Hepatocyte (in vitro differentiated cells): ENCODE results near the gene KLK10. TPM values are rescaled to one million over a fixed set of nuclear protein-coding genes. Genes with fewer than 3 reads are reported as not detected.

Experiments used
- DNase-seq: peaks from one replicate; pipeline ENCODE4 v3.0.0-alpha.2; 2016; ENCODE audit warnings: low spot score
- H2AFZ ChIP-seq: fragments of 200-600 bp; sonication (generic); 2 replicates; pipeline ENCODE4 v1.6.0; 2016; ENCODE audit warnings: antibody characterized with exemption, mild to moderate bottlenecking
- H3K27ac ChIP-seq: fragments of 200-600 bp; sonication (generic); 2 replicates; pipeline ENCODE4 v1.5.1; 2016; ENCODE audit warnings: mild to moderate bottlenecking
- H3K27me3 ChIP-seq: fragments of 200-600 bp; sonication (generic); 2 replicates; pipeline ENCODE4 v1.6.1; 2016
- H3K36me3 ChIP-seq: fragments of 200-600 bp; sonication (generic); replicated peaks from 2 replicates; pipeline ENCODE4 v1.5.1; 2016; ENCODE audit warnings: low read depth; ENCODE audit not compliant: insufficient read depth
- H3K4me1 ChIP-seq: fragments of 200-600 bp; sonication (generic); 2 replicates; pipeline ENCODE4 v1.5.1; 2016; ENCODE audit warnings: mild to moderate bottlenecking, moderate library complexity; ENCODE audit not compliant: insufficient read depth
- H3K4me2 ChIP-seq: fragments of 200-600 bp; sonication (generic); 2 replicates; pipeline ENCODE4 v1.6.0; 2016
- H3K4me3 ChIP-seq: fragments of 200-600 bp; sonication (generic); 2 replicates; pipeline ENCODE4 v1.5.1; 2016; ENCODE audit warnings: mild to moderate bottlenecking
- H3K79me2 ChIP-seq: fragments of 200-600 bp; sonication (generic); 2 replicates; pipeline ENCODE4 v1.6.0; 2017; ENCODE audit warnings: mild to moderate bottlenecking
- H3K9me2 ChIP-seq: fragments of 200-600 bp; sonication (generic); replicated peaks from 2 replicates; pipeline ENCODE4 v1.6.0; 2017; ENCODE audit warnings: mild to moderate bottlenecking; ENCODE audit not compliant: insufficient read depth
- H3K9me3 ChIP-seq: fragments of 200-600 bp; sonication (generic); 2 replicates; pipeline ENCODE4 v1.5.1; 2016; ENCODE audit warnings: low read depth, mild to moderate bottlenecking
- H4K20me1 ChIP-seq: fragments of 200-600 bp; sonication (generic); 2 replicates; pipeline ENCODE4 v1.6.0; 2016; ENCODE audit warnings: mild to moderate bottlenecking; ENCODE audit not compliant: insufficient read depth, poor library complexity, severe bottlenecking
- CTCF ChIP-seq: fragments of 200-600 bp; sonication (generic); IDR thresholded peaks from 2 replicates; pipeline ENCODE4 v1.5.1; 2016; ENCODE audit warnings: antibody characterized with exemption, mild to moderate bottlenecking; ENCODE audit not compliant: poor library complexity
- EZH2 ChIP-seq: fragments of 200-600 bp; sonication (generic); IDR thresholded peaks from 2 replicates; pipeline ENCODE4 v1.6.1; 2016; ENCODE audit warnings: antibody characterized with exemption, mild to moderate bottlenecking, borderline replicate concordance
- EZH2phosphoT487 ChIP-seq: fragments of 200-600 bp; sonication (generic); IDR thresholded peaks from one replicate; pipeline ENCODE4 v1.6.1; 2018; ENCODE audit warnings: antibody characterized with exemption, mild to moderate bottlenecking, low read depth, moderate library complexity; ENCODE audit not compliant: unreplicated experiment, severe bottlenecking
- WGBS: methylation state at CpG from one replicate; pipeline ENCODE4 v1.1.6; 2016; ENCODE audit warnings: low lambda C conversion rate; ENCODE audit errors: missing lambda C conversion rate; 5-methylcytosine and 5-hydroxymethylcytosine counted together
- polyA plus RNA-seq: library from polyadenylated mRNA; unstranded; fragments of >200 nt; fragmentation: Nextera tagmentation; extraction: Ambion mirVana; gene quantifications from 2 replicates; pipeline ENCODE4 v1.2.1, GENCODE V29; 2016
- total RNA-seq: library from RNA; depleted of rRNA; stranded (reverse); fragments of >200 nt; gene quantifications from 2 replicates; pipeline ENCODE4 v1.2.3, GENCODE V29; 2014

Gene KLK10
- total and polyA plus RNA-seq, 2 experiments from 2014 or later, result 0.10 to 1.3 TPM

GRCh38 chr19:50983625-50984292 lies 35.8 kb downstream of the KLK10 start, which contains the start of gene KLK7:
Gene KLK7, minus strand, starts transcription at chr19:50983917. Its CDS starts 1,518 bp downstream, at chr19:50982399.
- no peak within 1 kb of the TSS for H3K4me2 ChIP-seq
- peaks cover 22% of the 10 kb centered on the region for H3K27me3 ChIP-seq

GRCh38 chr19:50982186-50982585 lies 37.3 kb downstream of the KLK10 start:
- Histone ChIP-seq H3K79me2 (no peaks in the 10 kb centered on the region), H3K4me1 (no peaks in the 10 kb centered on the region), H3K27me3 (peaks cover 22% of the 10 kb centered on the region), H4K20me1 (no peaks in the 10 kb centered on the region), H3K4me3 (no peak overlapping the region), H3K27ac (no peak overlapping the region), H3K9me3 (no peaks in the 10 kb centered on the region), H3K4me2 (no peak overlapping the region), H2AFZ (no peak overlapping the region), H3K9me2 (no peaks in the 10 kb centered on the region), H3K36me3 (no peaks in the 10 kb centered on the region)
- no peak for DNase-seq
- WGBS, result 82% methylated on average over 4 of the region's 4 CpGs
- TF ChIP-seq CTCF (no peak), EZH2 (no peak), EZH2phosphoT487 (no peak)

More at GRCh38 chr19:50983625-50984292, 35.8 kb downstream of the KLK10 start, which contains the start of gene KLK7:
- no peaks in the 10 kb centered on the region for H3K9me3 ChIP-seq
- no peaks in the 10 kb centered on the region for H3K79me2 ChIP-seq
- H2AFZ ChIP-seq, result no peak within 1 kb of the TSS
- H3K4me1 ChIP-seq, result no peaks in the 10 kb centered on the region
- no peak for DNase-seq
- WGBS, result 42% methylated on average over 25 of the region's 28 CpGs
- H3K9me2 ChIP-seq, result no peaks in the 10 kb centered on the region
- H3K36me3 ChIP-seq, result no peaks in the 10 kb centered on the region
- H3K27ac ChIP-seq, result no peak within 1 kb of the TSS
- H3K4me3 ChIP-seq, result no peak within 1 kb of the TSS
- H4K20me1 ChIP-seq, result no peaks in the 10 kb centered on the region
- TF ChIP-seq CTCF, result no peak
- TF ChIP-seq EZH2phosphoT487, result no peak
- no peak for TF ChIP-seq EZH2

GRCh38 chr19:50981587-50982146 lies 37.8 kb downstream of the KLK10 start:
- Histone ChIP-seq H3K4me3 (no peak overlapping the region), H3K27ac (no peak overlapping the region), H3K36me3 (no peaks in the 10 kb centered on the region), H3K4me2 (no peak overlapping the region), H3K4me1 (no peaks in the 10 kb centered on the region), H3K9me3 (no peaks in the 10 kb centered on the region), H3K9me2 (no peaks in the 10 kb centered on the region), H2AFZ (no peak overlapping the region), H4K20me1 (no peaks in the 10 kb centered on the region), H3K27me3 (peaks cover 22% of the 10 kb centered on the region), H3K79me2 (no peaks in the 10 kb centered on the region)
- 69% methylated on average over 11 of the region's 11 CpGs for WGBS
- TF ChIP-seq EZH2phosphoT487 (no peak), EZH2 (no peak), CTCF (no peak)
- no peak for DNase-seq
